HG02973 (cell line): ENCODE data around the gene SPECC1L.
"Not testable (repeated sequence)": the region's sequence is repeated elsewhere in the genome, so short reads cannot be mapped to it uniquely, and the experiment has no call there.

Experiments
- ATAC-seq: cut with Tn5 transposase; IDR thresholded peaks from one replicate; pipeline ENCODE4 v1.9.1; 2021; ENCODE audit warnings: moderate library complexity; ENCODE audit not compliant: unreplicated experiment

The SPECC1L gene

GRCh38 chr22:24247011-24247507 is 23.6 kb upstream of the SPECC1L start:
- ATAC-seq: no peak

GRCh38 chr22:24247564-24248344 is 22.9 kb upstream of the SPECC1L start:
- ATAC-seq: no peak

- ATAC-seq: not testable (repeated sequence)
Measured at GRCh38 chr22:24248611-24249010, 22.0 kb upstream of the SPECC1L start.

DNA sequence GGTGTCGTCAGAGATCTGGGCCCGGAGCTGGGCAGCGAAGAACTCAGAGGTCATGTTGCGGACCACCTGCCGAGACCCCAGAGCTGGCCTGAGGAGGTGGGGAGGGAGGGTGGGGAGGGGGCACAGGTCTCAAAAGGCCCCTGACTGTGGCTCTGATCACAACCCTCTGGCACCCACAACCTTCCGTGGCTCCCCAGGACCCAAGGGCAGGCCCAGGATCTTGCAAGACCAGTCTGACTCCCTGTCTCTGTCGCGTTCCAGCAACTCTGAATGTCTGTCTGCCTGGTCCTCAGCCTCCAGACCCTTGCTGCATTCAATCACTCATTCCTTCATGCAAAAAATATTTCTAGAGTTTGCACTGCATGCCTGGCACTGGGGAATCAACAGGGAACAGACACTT is 21.2 kb upstream of the SPECC1L start:
- not testable (repeated sequence) for ATAC-seq

DNA sequence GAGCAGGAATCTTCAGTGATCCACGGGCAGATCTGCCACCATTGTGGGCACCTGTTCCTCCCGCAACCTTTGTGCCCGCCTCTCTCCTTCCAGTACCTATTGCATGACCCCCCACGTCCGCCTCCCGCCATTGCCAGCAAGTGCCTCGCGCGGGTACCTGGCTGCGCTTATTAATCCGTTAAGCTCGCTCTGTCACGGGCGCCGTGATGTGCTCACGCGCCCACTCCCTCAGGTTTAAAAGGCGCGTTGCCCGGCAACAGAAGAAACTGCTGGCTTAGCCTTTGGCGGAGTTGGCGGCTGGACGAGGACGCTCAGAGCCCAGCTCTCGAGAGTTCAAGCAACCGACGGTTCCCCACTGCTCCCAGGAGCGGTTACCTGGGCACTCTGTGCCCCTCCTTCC is 19.3 kb upstream of the SPECC1L start:
- not testable (repeated sequence) for ATAC-seq

DNA sequence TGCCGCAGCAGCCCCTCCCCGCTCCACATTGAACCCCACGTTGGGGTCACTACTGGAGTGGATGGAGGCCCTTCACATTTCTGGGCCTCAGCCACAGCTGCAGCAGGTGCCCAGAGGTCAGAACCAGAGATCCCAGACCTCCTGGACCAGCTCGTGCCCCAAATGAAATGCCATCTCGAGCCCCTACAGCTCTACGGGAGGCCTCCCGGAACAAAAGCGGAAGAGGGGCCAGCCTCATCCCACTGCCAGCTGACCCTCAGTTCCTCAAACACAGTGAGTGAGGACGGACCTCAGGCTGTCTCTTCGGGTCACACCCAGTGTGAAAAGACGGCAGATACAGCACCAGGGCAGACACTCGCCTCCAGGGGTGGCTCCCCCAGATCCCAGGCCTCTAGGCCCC is 17.5 kb upstream of the SPECC1L start:
- not testable (repeated sequence) for ATAC-seq

DNA sequence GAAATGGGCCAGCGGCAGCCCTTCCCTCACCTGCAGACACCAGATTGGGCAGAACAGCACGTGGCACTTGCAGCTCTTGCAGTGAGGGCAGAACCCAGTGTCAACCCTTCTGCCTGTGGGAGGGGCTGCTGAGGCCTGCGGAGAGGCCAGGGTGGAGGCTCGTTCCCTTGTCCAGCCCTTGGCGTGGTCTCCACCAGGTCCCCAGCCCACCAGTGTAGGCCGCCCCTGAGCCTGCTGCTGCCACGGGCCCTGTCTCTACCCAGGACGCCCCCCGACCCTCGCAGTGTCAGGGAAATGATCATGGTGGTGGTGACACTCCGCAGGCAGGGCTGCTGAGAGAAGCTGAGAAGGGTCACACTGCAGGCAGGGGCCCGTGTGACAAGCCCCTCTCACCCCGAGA is 14.5 kb upstream of the SPECC1L start:
- ATAC-seq: not testable (repeated sequence)

GRCh38 chr22:24256736-24257135 is 13.9 kb upstream of the SPECC1L start:
- ATAC-seq: not testable (repeated sequence)

DNA sequence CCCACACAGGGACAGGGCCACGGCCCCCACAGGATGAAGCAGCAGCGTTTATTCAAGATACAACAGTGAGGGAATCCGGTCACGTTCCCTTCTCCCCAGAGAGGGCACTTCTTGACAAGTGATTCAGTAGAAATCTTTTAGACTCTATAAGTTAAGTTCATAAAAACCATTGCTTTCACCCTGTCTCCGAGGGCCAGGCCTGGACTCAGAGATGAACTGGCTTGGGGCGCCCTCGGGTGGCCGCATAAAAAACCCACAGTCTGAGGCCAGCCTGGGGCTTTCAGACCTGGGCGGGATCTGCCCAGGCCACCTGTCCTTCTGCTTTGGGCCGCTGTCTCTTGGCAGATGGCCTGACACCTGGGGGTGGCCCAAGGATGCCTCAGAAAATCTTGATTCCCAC is 11.2 kb upstream of the SPECC1L start:
- not testable (repeated sequence) for ATAC-seq

DNA sequence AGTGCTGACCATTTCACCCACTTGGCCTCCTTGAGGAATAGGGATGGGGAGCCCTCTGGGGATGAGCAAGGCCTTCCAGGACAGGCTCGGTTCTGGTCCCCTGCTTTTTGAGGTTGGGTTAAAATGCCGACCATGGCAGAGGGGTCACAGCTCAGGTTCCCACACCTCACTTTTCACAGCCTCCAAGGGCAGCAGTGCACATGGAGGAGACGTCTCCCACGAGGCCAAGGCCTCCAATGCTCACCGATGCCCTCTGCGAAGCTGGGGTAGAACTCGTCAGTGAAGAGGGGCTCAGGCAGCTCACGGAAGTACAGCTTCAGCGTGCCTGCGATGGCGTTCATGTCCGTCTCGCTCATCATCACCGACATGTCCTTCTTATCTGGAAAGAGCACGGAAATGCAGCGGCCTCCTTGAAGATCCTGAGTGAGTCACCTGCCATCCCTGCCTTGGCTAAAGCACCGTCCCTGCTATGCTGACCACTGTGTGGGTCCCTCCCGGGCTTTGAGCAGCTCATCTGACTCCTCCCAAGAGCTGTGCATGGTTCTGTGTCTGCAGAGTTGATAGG is 8.4 kb upstream of the SPECC1L start:
- ATAC-seq: not testable (repeated sequence)

DNA sequence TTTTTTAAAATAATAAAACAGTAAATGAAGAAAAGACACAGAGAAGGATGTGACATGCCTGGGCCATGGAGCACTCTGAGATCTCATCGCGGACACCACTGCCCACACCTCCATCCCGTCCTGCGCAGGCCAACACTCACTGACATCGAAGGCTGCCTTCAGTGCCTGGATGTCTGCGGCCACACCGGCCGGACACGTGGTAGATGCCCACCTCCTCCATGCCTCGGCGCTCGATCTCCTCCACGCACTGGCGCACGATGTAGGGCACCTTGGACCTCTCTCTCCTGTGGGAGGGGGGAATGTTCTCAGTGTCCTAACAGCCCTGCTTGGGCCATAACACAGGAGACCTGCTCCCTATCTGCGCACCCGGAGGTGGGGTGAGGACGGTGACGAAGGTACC is 7.2 kb upstream of the SPECC1L start:
- not testable (repeated sequence) for ATAC-seq

GRCh38 chr22:24264329-24264896 is 6.2 kb upstream of the SPECC1L start:
- not testable (repeated sequence) for ATAC-seq

GRCh38 chr22:24265734-24266133 is 4.9 kb upstream of the SPECC1L start:
- no peak for ATAC-seq

- not testable (repeated sequence) for ATAC-seq
Measured at GRCh38 chr22:24266495-24266894, 4.1 kb upstream of the SPECC1L start.

DNA sequence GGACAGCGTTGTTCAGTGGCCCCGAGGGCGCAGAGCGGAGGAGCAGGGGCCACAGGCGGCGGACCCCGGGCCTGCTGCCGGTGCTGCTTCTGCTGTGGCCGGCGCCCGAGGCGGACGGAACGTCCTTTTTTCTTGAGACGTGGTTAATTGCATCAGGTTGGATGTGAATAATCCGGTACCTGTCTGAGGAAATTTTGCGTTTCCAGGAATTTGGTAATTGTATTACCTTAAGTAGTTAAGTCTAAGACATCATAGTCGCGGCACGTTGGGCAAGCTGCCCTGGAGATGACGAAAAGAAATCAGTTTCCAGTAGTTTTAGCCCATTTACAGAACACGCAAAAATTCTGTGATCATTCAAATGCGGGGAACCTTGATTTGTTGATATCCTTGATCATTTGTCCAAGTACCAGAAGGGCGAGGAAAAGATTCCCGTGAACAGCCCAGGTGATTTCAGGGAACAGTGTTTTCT is 789 bp downstream of the SPECC1L start:
- no peak for ATAC-seq

GRCh38 chr22:24273031-24273430 is 2.4 kb downstream of the SPECC1L start:
- ATAC-seq: not testable (repeated sequence)

- not testable (repeated sequence) for ATAC-seq
Measured at GRCh38 chr22:24273906-24274305, 3.3 kb downstream of the SPECC1L start.

- not testable (repeated sequence) for ATAC-seq
Measured at GRCh38 chr22:24274696-24275405, 4.2 kb downstream of the SPECC1L start.

DNA sequence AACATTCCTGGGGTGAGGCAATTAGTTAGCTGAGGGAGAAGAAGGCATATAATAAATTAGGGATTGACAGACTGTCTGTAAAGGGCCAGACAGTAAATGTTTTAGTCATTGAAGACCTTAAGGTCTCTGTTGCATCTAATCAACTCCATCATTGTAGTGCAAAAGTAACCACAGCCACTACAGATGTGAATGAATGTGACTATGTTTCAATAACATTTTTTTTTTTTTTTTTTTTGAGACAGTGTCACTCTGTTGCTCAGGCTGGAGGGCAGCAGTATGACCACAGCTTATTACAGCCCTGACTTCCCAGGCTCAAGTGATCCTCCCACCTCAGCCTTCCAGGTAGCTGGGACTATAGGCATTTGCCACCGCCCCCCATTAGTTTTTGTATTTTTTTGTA is 9.7 kb downstream of the SPECC1L start:
- not testable (repeated sequence) for ATAC-seq

DNA sequence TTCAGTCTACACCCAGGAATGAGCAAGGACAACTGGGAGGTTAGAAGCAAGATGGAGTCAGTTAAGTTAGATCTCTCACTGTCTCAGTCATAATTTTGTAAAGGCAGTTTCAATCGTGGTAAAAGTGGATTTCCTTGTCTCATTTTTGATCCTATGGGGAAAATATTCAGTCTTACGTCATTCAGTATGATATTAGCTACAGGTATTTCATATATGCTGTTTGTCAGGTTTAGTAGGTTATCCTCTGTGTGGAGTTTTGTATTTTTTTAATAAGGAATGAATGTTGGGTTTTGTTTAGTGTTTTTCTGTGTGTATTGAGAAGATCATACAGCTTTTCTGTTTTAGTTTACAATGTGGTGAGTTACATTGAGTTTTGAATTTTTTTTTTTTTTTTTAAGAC is 11.8 kb downstream of the SPECC1L start:
- no peak for ATAC-seq

GRCh38 chr22:24284747-24285203 is 14.1 kb downstream of the SPECC1L start:
- ATAC-seq: no peak
